Cardiac muscle cell (in vitro differentiated cells and primary cell): Measurements from ENCODE around the gene LCN9. TPM values are rescaled to one million over a fixed set of nuclear protein-coding genes. Genes with fewer than 3 reads are reported as not detected.
A peak's percentile ranks its signal among the peaks of the same experiment; 100 is the strongest.

Experiments used
- DNase-seq, 2 donors: peaks; one replicate each; pipeline versions ENCODE4 v3.0.0 to v3.0.0-alpha.2; 2010 to 2017; ENCODE audit warnings: low read depth in 1 of 2, low spot score in 1 of 2
- H3K27ac ChIP-seq: fragments of 200-600 bp; sonication (generic); 2 replicates; pipeline ENCODE4 v1.5.1; 2016
- H3K27me3 ChIP-seq: fragments of 200-600 bp; sonication (generic); 2 replicates; pipeline ENCODE4 v1.6.0; 2016; ENCODE audit warnings: control low read depth
- H3K36me3 ChIP-seq: fragments of 200-600 bp; sonication (generic); 2 replicates; pipeline ENCODE4 v1.5.1; 2016; ENCODE audit warnings: control low read depth
- H3K4me1 ChIP-seq: fragments of 200-600 bp; sonication (generic); 2 replicates; pipeline ENCODE4 v1.8.1; 2017; ENCODE audit warnings: low read depth, mild to moderate bottlenecking, mixed run types
- H3K4me3 ChIP-seq: fragments of 200-600 bp; sonication (generic); 2 replicates; pipeline ENCODE4 v1.5.1; 2016; ENCODE audit warnings: mild to moderate bottlenecking
- H3K9me3 ChIP-seq: fragments of 200-600 bp; sonication (generic); 2 replicates; pipeline ENCODE4 v1.5.1; 2017; ENCODE audit warnings: low read depth, mild to moderate bottlenecking, control low read depth
- CTCF ChIP-seq: IDR thresholded peaks from 2 replicates; pipeline ENCODE4 v1.5.1; 2012; ENCODE audit warnings: low read depth, mild to moderate bottlenecking, low read length
- polyA plus RNA-seq: library from polyadenylated mRNA; unstranded; fragments of >200 nt; fragmentation: Nextera tagmentation; extraction: Ambion mirVana; gene quantifications from 2 replicates; pipeline ENCODE4 v1.2.1, GENCODE V29; 2016
- total RNA-seq: library from RNA; depleted of rRNA; stranded (reverse); fragments of >200 nt; gene quantifications from 2 replicates; pipeline ENCODE4 v1.2.3, GENCODE V29; 2016

Gene LCN9
- total and polyA plus RNA-seq, 2 experiments from 2014 or later: 0.17 TPM; not detected in 1

GRCh38 chr9:135698236-135698635 is 35.1 kb downstream of the LCN9 start:
- H3K4me1 ChIP-seq: no peaks in the 10 kb centered on the region
- H3K27me3 ChIP-seq: peaks cover 28% of the 10 kb centered on the region
- H3K27ac ChIP-seq: no peak overlapping the region
- H3K9me3 ChIP-seq: no peaks in the 10 kb centered on the region
- DNase-seq: no peak
- H3K4me3 ChIP-seq: no peak overlapping the region
- H3K36me3 ChIP-seq: no peaks in the 10 kb centered on the region
- no peak for TF ChIP-seq CTCF

- Histone ChIP-seq H3K4me1 (no peaks in the 10 kb centered on the region), H3K9me3 (no peaks in the 10 kb centered on the region), H3K27ac (no peak overlapping the region), H3K27me3 (peaks cover 33% of the 10 kb centered on the region), H3K4me3 (no peak overlapping the region), H3K36me3 (no peaks in the 10 kb centered on the region)
- no peak for TF ChIP-seq CTCF
- no peak for DNase-seq
These were observed 35.7 kb downstream of the LCN9 start for GRCh38 chr9:135698767-135699166.

- H3K27me3 ChIP-seq: peaks cover 38% of the 10 kb centered on the region
- H3K4me3 ChIP-seq: no peak within 1 kb of the TSS
- H3K36me3 ChIP-seq: no peaks in the 10 kb centered on the region
- no peak for DNase-seq
- no peak for TF ChIP-seq CTCF
- H3K9me3 ChIP-seq: no peaks in the 10 kb centered on the region
- H3K27ac ChIP-seq: no peak within 1 kb of the TSS
- no peaks in the 10 kb centered on the region for H3K4me1 ChIP-seq
These were observed 36.3 kb downstream of the LCN9 start, which contains the start of gene SOHLH1 for GRCh38 chr9:135699440-135699839. TSS of gene SOHLH1 (minus strand) at chr9:135699481. CDS start at chr9:135699467, 14 bp downstream.

GRCh38 chr9:135700525-135700924 is 37.4 kb downstream of the LCN9 start:
- Histone ChIP-seq H3K36me3 (no peaks in the 10 kb centered on the region), H3K27ac (no peak overlapping the region), H3K4me3 (no peak overlapping the region), H3K27me3 (peaks cover 38% of the 10 kb centered on the region), H3K4me1 (peaks cover 3% of the 10 kb centered on the region), H3K9me3 (no peaks in the 10 kb centered on the region)
- no peak for DNase-seq
- TF ChIP-seq CTCF: no peak

- Histone ChIP-seq H3K4me3 (peak overlapping the region; percentile 29), H3K27me3 (peaks cover 38% of the 10 kb centered on the region), H3K9me3 (no peaks in the 10 kb centered on the region), H3K36me3 (no peaks in the 10 kb centered on the region), H3K4me1 (peaks cover 3% of the 10 kb centered on the region), H3K27ac (no peak overlapping the region)
- DNase-seq: no peak
- no peak for TF ChIP-seq CTCF
These were observed 38.2 kb downstream of the LCN9 start for GRCh38 chr9:135701067-135701958.
